ENCODE measurements around the gene CRAT.

The CRAT gene

DNA sequence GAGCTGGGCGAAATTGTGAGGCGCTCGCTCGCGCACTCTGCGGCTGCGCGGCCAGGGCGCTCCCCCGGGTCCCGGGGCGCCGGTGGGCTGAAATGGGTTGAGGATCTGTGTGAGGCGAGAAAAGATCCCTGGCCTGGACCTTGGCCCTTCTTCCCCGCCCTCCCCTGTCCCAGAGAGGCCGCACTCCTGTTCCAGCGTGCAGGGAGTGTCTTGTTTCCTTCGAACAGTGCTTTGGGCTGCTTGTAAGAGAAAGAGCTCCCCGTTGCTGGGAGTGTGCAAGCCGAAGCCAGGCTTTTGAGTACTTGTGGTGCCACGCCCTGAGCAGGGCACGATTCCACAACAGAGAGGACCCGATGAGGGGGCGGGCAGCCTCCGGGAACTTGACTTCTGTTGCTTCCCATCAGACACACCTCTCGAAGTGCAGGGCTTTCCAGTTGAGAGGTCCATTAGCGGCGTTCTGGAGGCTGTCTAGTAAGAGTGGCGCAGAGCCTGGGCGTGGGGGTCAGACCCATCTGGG is 29.1 kb downstream of the CRAT start:
- H3K4me3 ChIP-seq (ENCODE audit: low read length): peak overlapping the region; percentile 84
- DNase-seq (ENCODE audit: low read depth): no peak
- TF ChIP-seq, protein P1, sequence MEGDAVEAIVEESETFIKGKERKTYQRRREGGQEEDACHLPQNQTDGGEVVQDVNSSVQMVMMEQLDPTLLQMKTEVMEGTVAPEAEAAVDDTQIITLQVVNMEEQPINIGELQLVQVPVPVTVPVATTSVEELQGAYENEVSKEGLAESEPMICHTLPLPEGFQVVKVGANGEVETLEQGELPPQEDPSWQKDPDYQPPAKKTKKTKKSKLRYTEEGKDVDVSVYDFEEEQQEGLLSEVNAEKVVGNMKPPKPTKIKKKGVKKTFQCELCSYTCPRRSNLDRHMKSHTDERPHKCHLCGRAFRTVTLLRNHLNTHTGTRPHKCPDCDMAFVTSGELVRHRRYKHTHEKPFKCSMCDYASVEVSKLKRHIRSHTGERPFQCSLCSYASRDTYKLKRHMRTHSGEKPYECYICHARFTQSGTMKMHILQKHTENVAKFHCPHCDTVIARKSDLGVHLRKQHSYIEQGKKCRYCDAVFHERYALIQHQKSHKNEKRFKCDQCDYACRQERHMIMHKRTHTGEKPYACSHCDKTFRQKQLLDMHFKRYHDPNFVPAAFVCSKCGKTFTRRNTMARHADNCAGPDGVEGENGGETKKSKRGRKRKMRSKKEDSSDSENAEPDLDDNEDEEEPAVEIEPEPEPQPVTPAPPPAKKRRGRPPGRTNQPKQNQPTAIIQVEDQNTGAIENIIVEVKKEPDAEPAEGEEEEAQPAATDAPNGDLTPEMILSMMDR (conservative IDR thresholded peaks at IDR 0.05; ENCODE audit: low read depth, low read length): no peak

DNA sequence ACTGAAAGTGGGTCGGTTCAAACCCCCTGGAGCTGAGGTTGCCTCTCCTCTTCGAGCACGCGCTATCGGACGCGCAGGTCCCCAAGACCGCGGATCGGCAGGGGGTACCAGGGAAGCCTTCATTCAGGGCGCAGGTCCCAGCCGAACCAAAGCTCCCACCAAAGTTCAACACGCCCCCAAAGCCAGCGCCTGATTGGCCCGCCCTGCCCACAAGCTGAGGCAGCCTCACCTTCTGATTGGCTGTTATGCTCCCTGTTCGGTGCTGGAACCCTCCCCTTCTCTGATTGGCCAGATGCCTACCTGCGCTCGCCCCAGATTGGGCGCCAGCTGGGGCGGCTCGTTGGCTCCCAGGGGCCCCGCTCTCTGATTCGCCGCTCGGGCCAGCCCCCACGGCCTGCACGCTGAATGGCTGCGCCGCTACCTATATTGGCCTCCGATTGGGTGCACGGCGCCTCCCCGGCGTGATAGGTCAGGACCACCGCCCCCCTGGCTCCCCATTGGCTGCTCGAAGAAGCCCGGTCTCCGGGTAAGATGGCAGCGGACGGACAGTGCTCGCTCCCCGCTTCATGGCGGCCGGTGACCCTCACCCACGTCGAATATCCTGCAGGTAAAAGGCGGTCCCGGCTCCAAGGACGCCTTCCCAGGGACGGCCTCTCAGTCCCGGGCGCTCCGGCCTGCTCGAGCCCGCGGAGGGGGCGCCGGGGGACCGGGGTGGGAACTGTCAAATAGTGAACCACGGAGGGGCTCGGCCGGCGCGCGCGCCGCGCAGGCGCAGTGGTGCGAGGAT is 29.8 kb downstream of the CRAT start, which contains the start of gene DOLPP1:
TSS of gene DOLPP1 (plus strand) at position 511 of the 787 bp plus-strand sequence. CDS start at position 532, 21 bp downstream.
- H3K4me3 ChIP-seq (ENCODE audit: low read length): peak within 1 kb of the TSS; percentile 84
- DNase-seq (ENCODE audit: low read depth): peak; percentile 98
- TF ChIP-seq, protein P1 (conservative IDR thresholded peaks at IDR 0.05; ENCODE audit: low read depth, low read length): no peak

DNA sequence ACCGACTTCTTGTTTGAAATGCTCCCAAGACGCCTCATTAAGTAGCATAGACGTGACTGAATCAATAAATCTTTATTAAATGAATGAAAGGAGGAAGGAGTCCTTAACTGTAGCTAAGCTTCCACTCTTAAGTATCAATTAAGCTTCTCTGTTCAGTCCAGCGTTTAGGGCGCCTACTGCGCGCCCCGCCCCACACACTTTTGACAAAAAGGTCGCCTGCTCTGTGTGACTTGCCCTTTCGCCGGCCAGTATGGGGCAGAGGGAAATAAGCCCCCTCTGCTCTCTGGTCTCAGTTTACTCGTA is 30.3 kb downstream of the CRAT start:
- H3K4me3 ChIP-seq (ENCODE audit: low read length): peak overlapping the region; percentile 82
- TF ChIP-seq, protein P1 (conservative IDR thresholded peaks at IDR 0.05; ENCODE audit: low read depth, low read length): no peak
- DNase-seq (ENCODE audit: low read depth): no peak

DNA sequence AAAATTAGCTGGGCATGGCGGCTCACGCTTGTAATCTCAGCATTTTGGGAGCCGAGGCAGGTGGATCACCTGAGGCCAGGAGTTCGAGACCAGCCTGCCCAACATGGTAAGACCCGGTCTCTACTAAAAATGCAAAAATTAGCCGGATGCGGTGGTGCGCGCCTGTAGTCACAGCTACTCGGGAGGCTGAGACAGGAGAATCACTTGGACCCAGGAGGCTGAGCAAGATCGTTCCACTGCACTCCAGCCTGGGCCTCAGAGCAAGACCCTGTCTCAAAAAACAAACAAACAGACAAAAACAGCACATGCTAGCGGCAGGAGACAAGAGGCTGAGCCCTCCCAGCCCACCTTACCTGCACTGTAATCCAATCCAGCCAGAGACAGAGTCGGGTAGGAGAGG is 30.8 kb downstream of the CRAT start:
- H3K4me3 ChIP-seq (ENCODE audit: low read length): peak overlapping the region; percentile 82
- TF ChIP-seq, protein P1 (conservative IDR thresholded peaks at IDR 0.05; ENCODE audit: low read depth, low read length): no peak
- no peak for DNase-seq (ENCODE audit: low read depth)

- no peak for DNase-seq (ENCODE audit: low read depth)
- TF ChIP-seq, protein P1 (conservative IDR thresholded peaks at IDR 0.05; ENCODE audit: low read depth, low read length): no peak
- H3K4me3 ChIP-seq (ENCODE audit: low read length): no peak overlapping the region
These were observed 31.7 kb downstream of the CRAT start for GRCh38 chr9:129078691-129079503.

DNA sequence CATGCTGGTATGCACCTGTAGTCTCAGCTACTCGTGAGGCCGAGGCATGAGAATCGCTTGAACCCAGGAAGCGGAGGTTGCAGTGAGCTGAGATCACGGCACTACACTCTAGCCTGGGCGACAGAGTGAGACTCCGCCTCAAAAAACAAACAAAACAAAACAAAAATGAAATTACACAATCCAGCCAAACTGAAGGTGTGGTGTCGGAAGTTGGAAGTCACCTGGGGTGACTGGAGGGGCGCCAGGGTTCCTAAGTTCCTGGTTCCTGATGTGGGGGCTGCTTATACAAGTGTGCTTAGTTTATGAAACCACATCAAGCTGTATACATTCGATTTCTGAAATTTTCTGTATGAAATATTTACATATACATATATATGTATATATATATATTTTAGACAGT is 33.4 kb downstream of the CRAT start:
- TF ChIP-seq, protein P1 (conservative IDR thresholded peaks at IDR 0.05; ENCODE audit: low read depth, low read length): no peak
- H3K4me3 ChIP-seq (ENCODE audit: low read length): no peak overlapping the region

More for the DNA sequence above, 33.4 kb downstream of the CRAT start:
- no peak for DNase-seq (ENCODE audit: low read depth)
